Hematopoietic multipotent progenitor cell (in vitro differentiated cells): ENCODE measurements around the gene SLC6A19. TPM values are rescaled to one million over a fixed set of nuclear protein-coding genes. Genes with fewer than 3 reads are reported as not detected.

Experiments used
- DNase-seq, 3 donors: peaks; one replicate each; pipeline ENCODE4 v3.0.0-alpha.2; 2011 to 2015; ENCODE audit warnings: low read depth in 2 of 3, low spot score in 2 of 3
- total RNA-seq: library from RNA; depleted of rRNA; stranded (reverse); fragments of >200 nt; gene quantifications from one replicate; pipeline ENCODE4 v1.2.3, GENCODE V29; 2012

The SLC6A19 gene
- total RNA-seq, 1 donor: under 0.01 TPM

DNA sequence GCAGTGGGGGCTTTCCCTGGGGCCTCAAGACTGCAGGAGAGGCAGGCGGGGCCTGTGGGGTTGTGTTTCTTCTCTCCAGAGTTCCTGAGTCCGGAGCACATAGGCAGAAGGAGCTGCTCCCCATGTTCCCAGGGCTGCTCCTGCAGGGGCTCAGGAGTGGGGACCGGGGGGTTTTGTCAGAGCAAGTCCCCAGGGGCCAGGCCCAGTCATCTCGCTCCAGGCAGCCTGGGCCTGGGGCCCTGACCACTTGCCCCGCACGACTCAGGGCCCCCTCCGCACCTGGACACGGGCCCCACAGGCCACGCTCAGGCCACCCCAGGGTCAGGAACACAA is 22.0 kb upstream of the SLC6A19 start:
- DNase-seq: no peak

DNA sequence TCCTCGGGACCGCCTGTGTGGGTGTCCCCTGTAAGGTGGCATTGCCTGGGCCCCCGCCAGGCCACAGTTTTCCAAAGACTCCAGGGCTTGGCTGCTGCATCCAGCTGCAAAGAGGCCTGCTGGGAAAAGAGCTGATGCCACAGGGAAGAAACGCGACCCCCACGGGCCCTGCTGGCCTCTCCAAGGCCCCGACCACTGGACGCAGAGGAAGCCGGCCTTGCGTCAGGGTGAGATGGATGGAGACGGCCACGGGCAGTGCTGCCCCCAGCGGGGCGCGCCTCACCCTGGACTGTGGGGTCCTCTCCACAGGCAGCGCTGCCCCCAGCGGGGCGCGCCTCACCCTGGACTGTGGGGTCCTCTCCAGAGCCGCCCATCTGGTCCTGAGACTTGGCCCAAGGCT is 21.3 kb upstream of the SLC6A19 start:
- no peak for DNase-seq

DNA sequence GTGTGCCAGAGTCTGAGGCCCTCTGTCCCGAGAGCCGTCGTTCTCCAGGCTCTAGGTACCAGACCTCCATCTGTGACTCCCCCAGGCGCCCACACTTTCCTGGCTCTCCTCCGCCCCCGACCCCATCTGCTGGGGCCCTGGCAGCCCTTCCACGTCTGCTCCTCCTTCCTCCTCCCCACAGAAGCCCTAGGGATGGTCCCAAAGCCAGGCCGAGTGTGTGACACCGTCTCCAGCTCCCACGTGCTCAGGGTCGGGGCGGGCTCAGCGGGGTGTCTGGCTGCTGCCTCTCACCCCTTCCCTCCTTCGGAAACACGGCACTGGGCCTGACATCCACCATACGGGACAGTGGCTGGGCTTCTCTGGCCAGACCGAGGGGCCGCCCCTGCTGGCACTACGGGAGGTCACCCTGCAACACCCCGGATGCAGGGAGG is 20.5 kb upstream of the SLC6A19 start:
- no peak for DNase-seq

DNA sequence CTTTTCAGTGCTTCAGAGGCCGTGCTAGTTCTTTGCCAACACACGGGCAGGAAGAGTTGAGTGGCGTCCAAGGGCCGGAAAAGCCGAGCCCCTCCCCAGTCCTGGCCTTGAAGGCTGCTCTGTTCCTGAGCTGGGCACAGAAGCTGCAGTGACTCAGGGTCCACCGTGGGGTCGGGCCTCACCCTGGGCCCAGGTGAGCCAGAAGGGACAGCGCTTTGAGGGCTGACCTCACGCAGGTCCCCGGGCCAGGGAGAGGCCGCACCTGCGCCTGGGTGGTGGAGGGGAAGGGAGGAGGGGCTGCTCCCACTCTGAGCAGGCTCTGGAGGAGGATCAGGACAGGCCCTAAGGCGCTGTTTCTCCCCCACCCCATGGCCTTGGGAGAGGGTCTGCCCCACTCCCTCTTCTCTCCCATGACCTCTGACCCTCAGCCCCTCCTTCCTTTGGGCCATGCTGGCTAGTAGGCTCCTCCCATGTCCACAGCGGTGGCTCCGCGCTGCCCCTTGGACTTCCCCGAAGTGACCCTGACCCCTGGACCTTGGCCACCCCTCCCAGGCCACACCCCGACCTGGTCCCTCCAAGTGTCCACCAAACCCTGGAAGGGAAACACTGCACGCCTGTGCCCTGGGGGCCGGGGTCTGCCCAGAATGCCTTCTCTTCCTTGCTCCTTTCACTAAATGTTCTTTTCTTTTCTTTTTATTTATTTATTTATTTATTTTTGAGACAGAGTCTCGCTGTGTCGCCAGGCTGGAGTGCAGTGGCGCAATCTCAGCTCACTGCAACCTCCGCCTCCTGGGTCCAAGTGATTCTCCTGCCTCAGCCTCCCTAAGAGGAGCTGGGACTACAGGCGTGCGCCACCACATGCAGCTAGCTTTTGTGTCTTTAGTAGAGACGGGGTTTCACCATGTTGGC is 19.7 kb upstream of the SLC6A19 start:
- DNase-seq: no peak

DNA sequence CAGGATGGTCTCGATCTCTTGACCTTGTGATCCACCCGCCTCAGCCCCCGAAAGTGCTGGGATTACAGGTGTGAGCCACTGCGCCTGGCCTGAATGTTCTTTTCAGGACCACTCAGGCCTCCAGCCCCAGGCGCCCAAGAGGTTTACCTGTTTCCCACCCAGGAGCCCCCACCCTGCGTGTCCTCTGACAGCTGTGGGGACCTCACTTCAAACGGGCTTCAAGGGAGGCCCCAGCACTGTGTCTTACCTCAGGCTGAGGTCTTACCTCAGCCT is 19.1 kb upstream of the SLC6A19 start:
- DNase-seq: no peak

DNA sequence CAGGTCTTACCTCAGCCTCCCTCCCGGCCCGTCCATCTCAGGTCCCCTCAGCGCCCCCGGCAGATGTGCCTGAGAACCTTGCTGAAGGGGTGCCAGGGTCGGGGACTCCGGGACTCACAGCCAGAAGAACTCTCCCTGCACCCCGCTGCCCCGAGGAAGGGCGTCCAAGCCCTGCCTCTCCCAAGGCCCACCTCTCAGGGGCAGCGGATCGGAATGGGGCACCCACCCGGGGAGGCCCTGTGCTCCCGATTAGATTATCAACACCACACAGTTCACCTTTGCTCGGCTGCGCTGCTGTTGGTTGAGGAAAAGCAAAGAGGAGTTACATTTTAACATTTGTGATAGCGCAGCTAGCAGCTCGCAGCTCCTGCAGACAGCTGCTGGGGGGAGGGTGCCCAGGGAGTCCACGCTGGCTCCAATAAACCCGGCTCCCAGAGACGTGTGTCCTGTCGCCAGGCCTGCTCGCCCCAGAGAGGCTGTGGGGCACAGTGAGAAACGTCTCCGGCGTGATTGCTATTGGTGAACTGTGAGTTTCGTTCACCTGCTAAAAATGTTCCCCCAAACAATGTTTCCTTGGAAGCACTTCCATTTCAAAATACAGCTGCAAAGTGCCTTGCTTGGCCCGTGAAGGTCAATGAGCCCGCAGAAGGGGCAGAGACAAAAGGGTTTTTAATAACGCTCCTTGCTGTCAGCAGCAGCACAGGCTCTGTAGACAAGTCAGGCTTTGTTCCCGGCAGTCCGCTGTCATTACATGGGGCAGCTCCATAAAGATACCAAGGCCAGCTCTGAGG is 18.6 kb upstream of the SLC6A19 start:
- DNase-seq: no peak

DNA sequence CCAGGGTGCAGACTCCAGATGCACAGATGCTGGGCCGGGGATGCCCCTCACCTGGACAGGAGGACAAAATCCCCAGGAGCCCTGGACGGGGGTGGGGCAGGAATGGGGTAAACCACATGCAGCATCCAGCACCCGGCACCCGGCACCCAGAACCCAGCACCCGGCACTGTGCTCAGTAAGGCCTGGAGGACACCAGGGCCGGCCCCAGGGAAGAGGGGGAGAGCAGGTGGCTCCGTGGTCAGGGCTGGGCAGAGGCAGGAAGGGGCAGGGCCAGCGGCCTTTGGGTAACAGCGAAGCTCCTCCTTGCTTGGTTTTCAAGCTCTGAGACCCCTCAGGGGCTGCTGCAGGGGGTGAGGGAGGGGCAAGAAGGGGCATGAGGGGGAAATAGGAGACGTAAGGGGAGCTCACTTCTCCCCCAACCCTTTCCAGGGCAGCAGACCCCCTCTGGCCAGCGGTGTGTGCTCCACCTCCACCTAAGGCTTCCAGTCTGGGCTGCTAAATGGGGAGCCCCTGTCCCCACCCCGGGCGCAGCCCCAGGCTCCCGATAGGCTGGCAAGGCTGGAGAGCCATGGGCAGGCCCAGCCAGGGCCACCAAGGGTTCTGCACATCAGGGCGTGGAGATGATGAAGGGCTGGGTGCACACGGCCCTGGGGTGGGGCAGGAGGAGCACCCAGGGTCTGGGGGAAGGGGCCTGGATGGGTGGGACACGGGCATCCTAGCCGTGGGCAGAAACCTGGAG is 17.8 kb upstream of the SLC6A19 start:
- DNase-seq: no peak

DNA sequence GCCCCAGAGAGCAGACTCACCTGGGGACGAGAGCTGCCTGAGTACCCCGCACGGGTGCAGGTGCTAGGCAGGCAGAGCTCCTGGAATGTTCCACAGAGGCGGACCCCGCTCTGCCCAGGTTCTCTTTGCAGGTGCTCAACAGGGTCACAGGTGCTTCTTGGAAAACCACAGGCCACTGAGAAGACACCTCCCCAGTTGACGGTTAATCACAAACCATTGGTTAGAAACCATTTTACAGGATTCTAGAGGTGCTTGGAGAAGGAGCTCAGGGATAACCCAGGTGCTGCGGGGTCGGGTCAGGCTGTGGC is 17.3 kb upstream of the SLC6A19 start:
- no peak for DNase-seq

DNA sequence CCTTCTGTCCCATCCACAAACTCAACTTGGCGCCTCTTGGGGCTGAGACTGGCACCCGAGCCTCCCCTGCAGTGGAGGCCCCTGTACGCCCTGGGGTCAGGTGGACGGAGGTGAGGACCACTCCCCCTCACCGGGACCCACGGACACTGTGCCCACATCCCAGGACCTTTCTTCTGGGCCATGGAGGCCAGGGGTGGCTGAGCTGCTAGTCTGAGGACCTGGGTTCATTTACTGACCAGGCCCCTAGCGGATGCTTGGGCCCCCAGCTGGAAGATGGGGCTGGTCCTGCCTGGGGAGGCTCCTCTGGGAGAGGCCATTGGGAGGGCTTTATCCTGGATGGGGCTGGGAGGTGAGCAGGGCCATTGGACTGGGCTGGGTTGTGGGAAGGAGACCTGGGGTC is 16.9 kb upstream of the SLC6A19 start:
- no peak for DNase-seq

DNA sequence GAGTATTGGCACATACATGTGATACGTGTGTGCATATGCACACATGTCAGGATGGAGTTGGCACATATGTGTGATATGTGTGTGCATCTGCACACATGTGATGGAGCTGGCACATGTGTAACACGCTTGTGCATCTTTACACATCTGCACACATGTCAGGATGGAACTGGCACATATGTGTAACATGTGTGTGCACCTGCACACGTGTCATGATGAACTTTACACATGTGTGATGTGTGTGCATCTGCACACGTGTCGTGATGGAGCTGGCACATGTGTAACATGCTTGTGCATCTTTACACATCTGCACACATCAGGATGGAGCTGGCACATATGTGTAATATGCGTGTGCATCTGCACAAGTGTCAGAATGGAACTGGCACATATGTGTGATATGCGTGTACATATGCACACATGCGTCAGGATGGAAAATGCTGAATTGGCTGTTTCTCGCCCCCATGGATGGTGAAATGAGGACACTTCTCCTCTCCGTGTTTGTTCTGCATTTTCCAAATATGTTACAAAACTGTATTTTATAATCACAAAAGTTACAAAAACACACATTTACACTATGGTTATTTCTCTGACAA is 16.3 kb upstream of the SLC6A19 start:
- DNase-seq: no peak

DNA sequence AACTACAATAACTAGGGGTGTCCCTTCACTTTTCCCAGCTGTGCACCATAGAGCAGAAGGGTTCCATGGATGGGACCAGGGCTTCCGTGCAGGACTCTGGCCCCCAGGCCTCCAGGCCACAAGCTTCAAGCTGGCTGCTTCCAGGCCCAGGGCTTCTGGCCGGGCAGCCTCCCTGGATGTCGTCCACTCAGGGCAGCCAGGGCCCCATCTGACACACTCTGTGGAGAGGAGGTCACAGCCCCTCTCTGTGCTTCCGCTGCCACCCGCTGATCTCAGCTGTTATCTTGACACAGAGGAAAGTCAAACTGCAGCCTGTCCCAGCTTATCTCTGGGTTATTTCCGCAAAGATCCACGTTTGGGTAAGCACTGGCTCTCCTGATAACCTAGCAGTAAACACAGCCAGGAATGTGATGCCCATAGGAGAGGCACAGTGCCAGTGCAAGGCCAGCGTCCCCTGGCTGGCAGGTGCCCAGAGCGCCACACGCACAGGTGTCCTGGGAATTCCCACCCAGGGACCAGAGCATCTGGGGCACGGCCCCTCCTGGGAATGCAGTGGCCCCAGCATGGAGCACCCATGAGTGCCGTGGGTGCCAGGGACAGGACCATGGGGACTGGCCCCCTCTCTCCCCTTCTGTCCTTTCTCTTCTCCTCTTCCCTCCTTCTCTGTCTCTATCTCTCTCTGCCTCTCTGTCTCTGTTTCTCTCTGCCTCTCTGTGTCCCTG is 15.6 kb upstream of the SLC6A19 start:
- DNase-seq: no peak

DNA sequence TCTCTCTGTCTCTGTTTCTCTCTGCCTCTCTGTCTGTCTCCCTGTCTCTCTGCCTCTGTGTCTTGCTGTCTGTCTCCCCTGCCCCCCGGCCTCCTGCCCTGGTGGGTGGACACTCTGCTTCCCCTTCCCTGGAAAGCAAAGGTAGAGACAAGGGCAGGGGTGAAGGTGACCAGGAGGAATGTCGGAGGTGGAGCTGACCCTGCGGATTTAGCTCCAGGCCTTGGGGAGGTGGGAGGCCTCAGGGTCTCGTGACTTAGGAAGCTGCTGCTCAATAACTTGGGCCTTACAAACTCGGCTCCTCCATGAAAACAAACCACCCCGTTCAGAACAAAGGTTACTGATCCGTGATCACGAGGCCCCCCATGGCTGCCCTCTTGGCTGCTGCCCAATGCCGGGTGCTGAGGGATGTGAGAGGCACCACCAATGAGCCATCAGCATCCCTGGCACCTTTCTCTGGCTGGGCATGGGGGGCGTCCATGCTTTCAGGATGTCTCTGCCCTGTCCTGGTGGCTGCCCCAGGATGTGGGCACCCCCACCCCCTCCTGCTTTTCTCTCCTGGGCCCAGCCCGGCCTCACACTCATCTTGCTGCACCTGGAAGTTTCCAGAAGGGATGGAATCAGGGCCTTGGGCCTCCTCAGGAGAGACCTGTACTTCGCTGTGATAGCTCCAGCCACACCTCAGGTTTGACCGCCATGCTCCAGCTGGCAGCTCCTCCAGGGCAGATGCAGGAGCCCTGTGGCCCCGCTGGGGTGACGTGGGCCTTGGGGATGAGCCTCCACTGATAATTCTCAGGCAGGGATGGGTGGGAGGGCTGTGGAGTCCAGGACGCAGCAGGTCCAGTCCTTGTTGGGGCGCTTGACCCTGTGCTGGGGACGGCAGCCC is 14.8 kb upstream of the SLC6A19 start:
- DNase-seq: no peak

DNA sequence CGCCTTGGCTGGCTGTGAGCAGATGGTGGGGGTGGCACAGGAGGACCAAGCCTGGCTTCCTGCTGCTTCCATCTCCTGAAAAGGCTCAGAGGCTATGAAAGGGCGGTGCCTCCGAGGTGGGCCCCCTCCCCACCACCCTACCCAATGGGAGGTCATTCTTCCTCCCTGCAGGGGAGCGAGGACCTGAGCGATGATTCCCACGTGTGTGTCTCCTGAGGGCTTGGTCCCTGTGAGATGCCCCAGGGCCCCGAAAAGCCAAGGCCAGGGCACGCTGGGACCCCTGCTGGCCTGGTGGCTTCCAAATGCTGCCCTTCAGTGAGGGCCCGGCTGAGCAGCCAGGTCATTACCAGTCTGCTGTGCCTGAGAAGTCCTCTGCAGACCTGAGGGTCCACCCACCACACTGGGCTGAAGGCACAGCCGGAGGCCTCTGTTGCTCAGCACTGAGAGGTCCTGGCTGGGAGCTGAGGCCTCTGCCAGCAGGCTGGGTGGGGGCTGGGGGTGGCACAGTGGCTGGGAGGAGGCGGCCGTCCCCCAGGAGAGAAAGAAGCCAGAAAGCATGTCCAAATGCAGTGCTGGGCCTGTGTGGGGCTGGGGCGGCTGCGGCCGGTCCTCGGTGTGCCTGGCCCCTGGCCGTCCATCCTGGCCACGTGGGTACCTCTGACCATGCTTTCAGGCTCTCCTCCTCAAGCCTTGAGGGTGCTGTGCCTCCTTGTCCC is 14.0 kb upstream of the SLC6A19 start:
- no peak for DNase-seq

DNA sequence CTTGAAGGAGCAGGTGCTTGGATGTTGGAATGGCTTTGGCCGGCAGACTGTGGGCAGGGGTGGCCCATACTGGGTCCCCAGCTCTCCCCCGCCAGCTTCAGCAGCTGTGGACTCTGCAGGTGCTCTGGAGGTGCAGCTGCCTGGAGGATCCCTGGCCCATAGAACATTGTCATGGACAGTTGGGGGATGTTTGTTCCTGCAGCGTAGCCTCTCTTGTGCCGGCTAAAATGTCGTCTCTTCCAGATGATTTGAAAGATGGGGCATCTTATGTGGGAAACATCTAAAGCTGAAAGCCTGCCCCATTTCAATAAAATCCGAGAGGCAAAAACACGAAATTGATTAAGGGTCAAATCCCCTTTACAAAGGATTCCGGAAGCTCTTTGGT is 13.5 kb upstream of the SLC6A19 start:
- DNase-seq: no peak

DNA sequence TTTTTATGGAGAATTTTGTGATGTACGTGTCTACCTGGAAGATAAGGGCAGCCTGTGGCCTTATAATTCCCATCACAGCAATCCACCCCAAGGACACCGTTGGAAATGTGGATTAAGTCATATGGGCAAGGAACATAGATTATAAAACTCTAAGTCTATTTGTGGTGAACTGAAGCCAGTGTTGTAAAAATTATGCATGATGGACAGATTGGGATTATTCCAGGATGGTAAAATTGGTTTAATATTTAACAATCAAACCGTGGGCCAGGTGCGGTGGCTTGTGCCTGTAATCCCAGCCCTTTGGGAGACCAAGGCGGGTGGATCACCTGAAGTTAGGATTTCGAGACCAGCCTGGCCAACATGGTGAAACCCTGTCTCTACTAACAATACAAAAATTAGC is 12.9 kb upstream of the SLC6A19 start:
- no peak for DNase-seq

DNA sequence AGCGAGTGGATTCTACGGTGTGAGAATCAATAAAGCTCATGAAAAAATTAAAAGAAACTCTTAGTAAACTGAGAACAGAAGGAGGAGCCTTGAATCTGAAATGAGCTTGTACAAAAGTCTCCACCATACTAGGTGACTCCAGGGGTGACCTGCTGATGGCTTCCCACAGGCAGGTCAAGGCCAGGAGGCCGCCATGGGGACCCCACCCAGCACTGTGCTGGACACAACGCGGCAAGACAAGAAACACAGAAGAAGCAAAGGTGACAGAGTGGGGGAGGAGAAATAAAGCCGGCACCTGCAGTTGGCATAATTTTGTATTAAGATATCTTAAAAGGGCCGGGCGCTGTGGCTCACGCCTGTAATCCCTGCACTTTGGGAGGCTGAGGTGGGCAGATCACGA is 12.1 kb upstream of the SLC6A19 start:
- DNase-seq: no peak

DNA sequence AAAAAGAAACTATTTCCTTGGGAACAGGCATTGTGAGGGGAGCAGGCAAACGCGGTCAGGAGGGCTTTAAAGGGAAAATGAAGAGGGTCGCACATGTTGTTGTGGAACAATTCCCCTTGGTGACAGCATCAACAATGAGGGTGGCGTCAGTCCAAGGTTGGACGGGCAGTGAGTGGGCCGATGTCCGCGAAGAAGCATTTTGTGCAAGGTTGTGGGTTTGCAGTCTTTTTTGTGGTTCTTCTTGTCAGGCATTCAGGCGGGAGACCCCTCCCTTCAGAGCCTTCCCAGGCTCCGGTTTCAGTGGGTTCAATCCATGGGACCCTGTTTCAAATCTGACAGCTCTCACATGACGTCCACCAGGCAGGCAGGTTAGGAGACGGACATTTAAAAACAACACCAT is 11.1 kb upstream of the SLC6A19 start:
- no peak for DNase-seq

DNA sequence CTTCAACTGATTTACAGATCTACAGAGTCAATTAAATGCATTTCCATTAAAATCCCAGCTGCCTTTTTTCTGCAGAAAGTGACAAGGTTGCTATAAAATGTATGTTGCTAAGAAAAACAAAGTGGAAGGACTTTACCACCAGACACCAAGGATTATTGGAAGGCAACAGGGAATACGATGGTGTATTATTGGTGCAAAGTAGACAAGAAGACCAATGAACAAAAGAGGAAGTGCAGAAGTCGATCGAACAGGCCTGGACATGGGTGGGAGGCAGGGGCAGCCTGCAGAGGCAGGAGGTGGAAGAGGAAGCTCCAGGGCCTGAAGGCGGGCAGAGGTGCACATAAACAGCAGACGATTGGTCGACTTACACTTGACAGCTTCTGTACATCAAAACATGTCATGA is 10.6 kb upstream of the SLC6A19 start:
- DNase-seq: peak in 2 of 3 donors; percentile 17 to 64

DNA sequence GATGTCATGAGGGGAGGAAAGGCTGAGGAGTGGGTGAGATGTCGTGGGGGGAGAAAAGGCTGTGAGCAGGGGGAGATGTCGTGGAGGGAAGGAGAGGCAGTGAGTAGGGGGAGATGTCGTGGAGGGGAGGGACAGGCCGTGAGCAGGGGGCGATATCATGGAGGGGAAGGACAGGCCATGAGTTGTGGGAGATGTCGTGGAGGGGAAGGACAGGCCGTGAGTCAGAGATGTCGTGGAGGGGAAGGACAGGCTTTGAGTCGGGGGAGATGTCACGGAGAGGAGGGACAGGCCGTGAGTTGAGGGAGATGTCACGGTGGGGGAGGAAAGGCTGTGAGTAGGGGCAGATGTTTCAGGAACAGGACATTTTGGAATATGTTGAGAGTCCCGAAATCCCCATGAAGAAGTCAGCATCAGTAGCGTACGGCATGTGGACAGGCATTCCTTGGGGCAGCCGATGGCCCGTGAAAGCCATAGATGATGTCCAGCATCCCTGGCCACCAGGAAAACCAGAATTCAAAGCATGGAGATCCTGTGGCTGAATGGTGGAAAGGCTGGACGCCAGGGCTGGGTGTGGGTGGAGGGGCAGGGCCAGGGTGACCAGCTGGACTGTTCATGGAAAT is 8.3 kb upstream of the SLC6A19 start:
- no peak for DNase-seq
